GM10266 (cell line): ENCODE data around the gene MRPS22.
A peak's percentile ranks its signal among the peaks of the same experiment; 100 is the strongest.
"Not testable (repeated sequence)": the region's sequence is repeated elsewhere in the genome, so short reads cannot be mapped to it uniquely, and the experiment has no call there.

Experiments
- DNase-seq: peaks from one replicate; pipeline ENCODE4 v3.0.0; 2012; ENCODE audit errors: extremely low spot score
- CTCF ChIP-seq: IDR thresholded peaks from 2 replicates; pipeline ENCODE4 v1.5.1; 2012; ENCODE audit warnings: mild to moderate bottlenecking, low read depth; ENCODE audit not compliant: control insufficient read depth, insufficient read depth; ENCODE audit errors: missing control alignments

MRPS22 gene

GRCh38 chr3:139377378-139377777 is 33.6 kb downstream of the MRPS22 start:
- no peak for TF ChIP-seq CTCF
- DNase-seq: no peak

- TF ChIP-seq CTCF: no peak
- no peak for DNase-seq
Measured at GRCh38 chr3:139378587-139379241, 34.9 kb downstream of the MRPS22 start.

- no peak for TF ChIP-seq CTCF
- DNase-seq: no peak
Measured at GRCh38 chr3:139380575-139380974, 36.8 kb downstream of the MRPS22 start.

- DNase-seq: not testable (repeated sequence)
Measured at GRCh38 chr3:139382291-139382690, 38.5 kb downstream of the MRPS22 start.

GRCh38 chr3:139388077-139388476 is 44.3 kb downstream of the MRPS22 start:
- DNase-seq: no peak
- no peak for TF ChIP-seq CTCF

- TF ChIP-seq CTCF: no peak
- DNase-seq: no peak
Measured at GRCh38 chr3:139388821-139389551, 45.2 kb downstream of the MRPS22 start.

GRCh38 chr3:139389552-139390368 is 45.9 kb downstream of the MRPS22 start, which contains the start of gene COPB2:
Gene COPB2 (minus strand): TSS chr3:139389647. CDS start chr3:139389550, 97 bp downstream.
- TF ChIP-seq CTCF: no peak
- DNase-seq: peak; percentile 91
